ENCODE results near the gene CBY3. TPM values are rescaled to one million over a fixed set of nuclear protein-coding genes. Genes with fewer than 3 reads are reported as not detected.
A peak's percentile ranks its signal among the peaks of the same experiment; 100 is the strongest.

Gene CBY3
- polyA plus RNA-seq, 1 of the 3 experiments (the other 2 are of a cell fraction) = not detected

DNA sequence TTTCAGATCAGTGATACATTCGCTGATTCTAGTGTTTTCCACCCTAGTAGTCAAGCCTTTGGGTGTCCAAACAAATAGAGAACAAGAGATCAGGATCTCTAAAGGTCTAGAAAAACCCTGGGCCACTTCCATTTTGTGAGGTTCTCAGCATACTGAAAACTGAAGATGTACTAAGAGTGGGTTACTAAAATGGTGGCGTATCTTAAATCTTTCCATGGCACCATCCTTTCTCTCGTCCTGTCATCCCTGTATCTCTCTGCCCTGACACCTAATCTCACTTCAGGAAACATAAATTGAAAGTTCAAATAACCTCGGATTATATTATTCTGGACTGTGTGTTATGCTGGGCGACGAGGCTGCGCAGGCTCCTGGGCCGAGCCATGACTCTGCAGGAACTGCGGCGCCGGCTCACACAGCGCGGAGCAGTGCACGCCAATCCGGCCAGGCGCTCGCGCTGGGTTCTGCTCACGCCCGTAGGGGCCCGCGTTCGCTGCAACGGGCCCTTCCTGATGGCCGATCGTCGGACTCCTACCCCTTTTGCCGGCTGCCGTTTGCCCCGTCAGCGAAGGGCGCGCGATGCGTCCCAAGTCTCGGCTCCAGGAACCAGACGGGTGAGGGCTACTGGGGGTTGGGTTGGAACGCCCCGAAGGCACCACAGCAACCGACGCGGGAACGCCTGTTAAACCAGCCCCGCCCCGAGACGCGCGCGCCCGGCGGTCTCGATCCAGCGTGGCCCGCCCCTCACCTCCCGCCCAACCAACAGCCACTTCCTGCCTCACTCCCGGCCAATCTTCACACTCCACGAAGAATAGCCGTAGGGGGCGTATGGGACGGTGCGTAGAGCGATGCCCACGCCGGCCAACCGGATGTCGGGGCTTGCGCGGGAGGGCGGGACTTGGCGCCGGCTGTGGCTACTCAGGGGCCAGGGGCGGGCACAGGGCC is 17.4 kb upstream of the CBY3 start:
- peak overlapping the region; percentile 99 for H3K9ac ChIP-seq
- H3K36me3 ChIP-seq (replicated peaks in 1 of 2; ENCODE audit: control insufficient read depth in 1 of 2, insufficient read depth in 2 of 2, low read length in 1 of 2) = peaks cover 0 to 17% of the 10 kb centered on the region in 2 experiments
- peaks cover 33% of the 10 kb centered on the region for H4K20me1 ChIP-seq (ENCODE audit: insufficient read depth)
- H3K79me2 ChIP-seq (ENCODE audit: insufficient read depth) = peaks cover 63% of the 10 kb centered on the region
- H3F3A ChIP-seq (replicated peaks; ENCODE audit: insufficient read depth) = peaks cover 17% of the 10 kb centered on the region
- WGBS (ENCODE audit: low lambda C conversion rate) = 5% methylated on average over 25 of the region's 72 CpGs
- H3K27ac ChIP-seq (ENCODE audit: low read depth in 2 of 2, low read length in 1 of 2) = peak overlapping the region; percentile 94 to 96
- H3K4me3 ChIP-seq (ENCODE audit: low read depth in 2 of 2, low read length in 1 of 2) = peak overlapping the region; percentile 73 to 97
- no peaks in the 10 kb centered on the region for H3K9me2 ChIP-seq
- peaks cover 4 to 5% of the 10 kb centered on the region in 2 experiments; a peak in 2 of 4 replicates for H3K4me1 ChIP-seq (ENCODE audit: control insufficient read depth in 1 of 2, insufficient read depth in 2 of 2, low read depth in 1 of 2, low read length in 1 of 2)
- H3K4me2 ChIP-seq = peak overlapping the region; percentile 88
- no peaks in the 10 kb centered on the region for H3K9me3 ChIP-seq
- POLR2A ChIA-PET = interaction anchor here (2.6 kb wide), 1 partner anchor 20 kb away, joined by 8 read pairs; no protein-coding TSS in a partner anchor
- peak; percentile 100 for DNase-seq
- no peaks in the 10 kb centered on the region for H3K27me3 ChIP-seq (ENCODE audit: insufficient read depth)
- CTCF ChIA-PET = no interaction called here
- H2AFZ ChIP-seq (ENCODE audit: low read depth) = peak overlapping the region; percentile 64
- TF ChIP-seq JUND (IDR thresholded peaks at IDR 0.05) = no peak
- TF ChIP-seq MXI1 (IDR thresholded peaks at IDR 0.05; ENCODE audit: low read depth, low read length) = peak; percentile 14; the same call in 1 of the 2 replicates
- TF ChIP-seq RFX5 (IDR thresholded peaks at IDR 0.05; ENCODE audit: low read length) = 0 out of 2 replicates have a peak, but pooled peaks have one; percentile 55
- no peak; the same call in 1 of the 2 replicates for TF ChIP-seq NFIC (IDR thresholded peaks at IDR 0.05; ENCODE audit: borderline replicate concordance)
- TF ChIP-seq FOSL2 (IDR thresholded peaks at IDR 0.05; ENCODE audit: borderline replicate concordance, low read depth) = no peak
- TF ChIP-seq, protein P1, sequence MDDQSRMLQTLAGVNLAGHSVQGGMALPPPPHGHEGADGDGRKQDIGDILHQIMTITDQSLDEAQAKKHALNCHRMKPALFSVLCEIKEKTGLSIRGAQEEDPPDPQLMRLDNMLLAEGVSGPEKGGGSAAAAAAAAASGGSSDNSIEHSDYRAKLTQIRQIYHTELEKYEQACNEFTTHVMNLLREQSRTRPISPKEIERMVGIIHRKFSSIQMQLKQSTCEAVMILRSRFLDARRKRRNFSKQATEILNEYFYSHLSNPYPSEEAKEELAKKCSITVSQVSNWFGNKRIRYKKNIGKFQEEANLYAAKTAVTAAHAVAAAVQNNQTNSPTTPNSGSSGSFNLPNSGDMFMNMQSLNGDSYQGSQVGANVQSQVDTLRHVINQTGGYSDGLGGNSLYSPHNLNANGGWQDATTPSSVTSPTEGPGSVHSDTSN (IDR thresholded peaks at IDR 0.05) = peak; percentile 100
- peak; percentile 42; the same call in 1 of the 2 replicates for TF ChIP-seq REST (IDR thresholded peaks at IDR 0.05; ENCODE audit: low read depth, low read length)
- TF ChIP-seq EZH2phosphoT487 (IDR thresholded peaks at IDR 0.05; ENCODE audit: borderline replicate concordance, low read depth) = no peak
- TF ChIP-seq YY1 (IDR thresholded peaks at IDR 0.05; ENCODE audit: low read depth) = peak; percentile 81
- TF ChIP-seq RAD21 (IDR thresholded peaks at IDR 0.05; ENCODE audit: low read length) = no peak
- TF ChIP-seq, protein P2, sequence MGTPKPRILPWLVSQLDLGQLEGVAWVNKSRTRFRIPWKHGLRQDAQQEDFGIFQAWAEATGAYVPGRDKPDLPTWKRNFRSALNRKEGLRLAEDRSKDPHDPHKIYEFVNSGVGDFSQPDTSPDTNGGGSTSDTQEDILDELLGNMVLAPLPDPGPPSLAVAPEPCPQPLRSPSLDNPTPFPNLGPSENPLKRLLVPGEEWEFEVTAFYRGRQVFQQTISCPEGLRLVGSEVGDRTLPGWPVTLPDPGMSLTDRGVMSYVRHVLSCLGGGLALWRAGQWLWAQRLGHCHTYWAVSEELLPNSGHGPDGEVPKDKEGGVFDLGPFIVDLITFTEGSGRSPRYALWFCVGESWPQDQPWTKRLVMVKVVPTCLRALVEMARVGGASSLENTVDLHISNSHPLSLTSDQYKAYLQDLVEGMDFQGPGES (IDR thresholded peaks at IDR 0.05; ENCODE audit: low read depth, low read length) = peak; percentile 83
- peak; percentile 68 for TF ChIP-seq TAF1 (IDR thresholded peaks at IDR 0.05; ENCODE audit: borderline replicate concordance, low read depth, low read length)
- TF ChIP-seq TCF12 (IDR thresholded peaks at IDR 0.05) = no peak
- peak; percentile 41; the same call in 1 of the 2 replicates for TF ChIP-seq RCOR1 (IDR thresholded peaks at IDR 0.05; ENCODE audit: low read length)
- TF ChIP-seq, protein P3, sequence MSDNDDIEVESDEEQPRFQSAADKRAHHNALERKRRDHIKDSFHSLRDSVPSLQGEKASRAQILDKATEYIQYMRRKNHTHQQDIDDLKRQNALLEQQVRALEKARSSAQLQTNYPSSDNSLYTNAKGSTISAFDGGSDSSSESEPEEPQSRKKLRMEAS (IDR thresholded peaks at IDR 0.05; ENCODE audit: low read depth) = peak; percentile 20; the same call in 1 of the 2 replicates
- TF ChIP-seq ZBTB33 (IDR thresholded peaks at IDR 0.05; ENCODE audit: borderline replicate concordance, low read depth) = 0 out of 2 replicates have a peak, but pooled peaks have one; percentile 25
- TF ChIP-seq POLR2AphosphoS5 (IDR thresholded peaks at IDR 0.05; ENCODE audit: low read depth, low read length) = peak; percentile 65; the same call in 1 of the 2 replicates
- TF ChIP-seq GABPA (IDR thresholded peaks at IDR 0.05; ENCODE audit: low read depth) = peak; percentile 60
- peak; percentile 95 for TF ChIP-seq ELF1 (IDR thresholded peaks at IDR 0.05)
- TF ChIP-seq CHD2 (IDR thresholded peaks at IDR 0.05; ENCODE audit: low read length, partially characterized antibody) = peak; percentile 86
- TF ChIP-seq RXRA (IDR thresholded peaks at IDR 0.05; ENCODE audit: borderline replicate concordance, low read depth) = no peak
- 0 out of 2 replicates have a peak, but pooled peaks have one; percentile 27 for TF ChIP-seq TEAD4 (IDR thresholded peaks at IDR 0.05; ENCODE audit: borderline replicate concordance, insufficient read depth)
- no peak for TF ChIP-seq FOXJ3 (CRISPR knock-in tag; IDR thresholded peaks at IDR 0.05)
- TF ChIP-seq SMC3 (IDR thresholded peaks at IDR 0.05; ENCODE audit: low read depth, low read length) = no peak
